ENCODE results near the gene TMEM53.

Gene TMEM53

GRCh38 chr1:44606701-44607281 lies 67.5 kb downstream of the TMEM53 start:
- in situ Hi-C loops (cut with MboI; ENCODE audit: low sequenced_read_pairs) = no loop called here

- in situ Hi-C loops (cut with MboI; ENCODE audit: low sequenced_read_pairs) = no loop called here
These were observed 68.2 kb downstream of the TMEM53 start for GRCh38 chr1:44605914-44606615.

GRCh38 chr1:44604157-44604955 lies 69.9 kb downstream of the TMEM53 start:
- in situ Hi-C loops (cut with MboI; ENCODE audit: low sequenced_read_pairs) = no loop called here

DNA sequence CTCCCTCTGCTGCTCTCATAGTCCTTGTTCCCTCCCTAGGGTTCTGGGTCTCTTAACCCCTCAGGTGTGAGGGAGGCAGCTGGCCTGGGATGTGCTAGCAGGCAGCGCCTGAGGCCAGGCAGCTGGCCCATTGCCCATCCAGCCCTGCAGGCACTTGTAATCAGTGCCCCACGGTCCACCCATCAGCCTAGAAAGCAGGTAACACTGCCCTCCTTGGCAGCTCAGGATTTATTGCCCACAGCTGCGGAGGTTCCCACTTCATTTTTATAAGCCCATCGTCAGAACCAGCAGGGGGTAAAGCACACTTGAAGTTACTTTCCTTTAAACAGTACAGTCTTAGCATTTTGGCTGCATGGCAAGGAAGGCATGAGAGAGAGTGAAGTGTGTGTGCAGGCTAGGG lies 70.6 kb downstream of the TMEM53 start:
- in situ Hi-C loops (cut with MboI; ENCODE audit: low sequenced_read_pairs) = no loop called here

Measured in HL-60/S4 (cell line).